Epithelial cell of esophagus (primary cell): ENCODE data around the gene NFIA.
A peak's percentile ranks its signal among the peaks of the same experiment; 100 is the strongest.

Source experiments
- DNase-seq: peaks from one replicate; pipeline ENCODE4 v3.0.0; 2010; ENCODE audit warnings: low read depth
- H3K4me3 ChIP-seq: 2 replicates; pipeline ENCODE4 v1.5.1; 2011; ENCODE audit warnings: mild to moderate bottlenecking, low read length, control low read depth
- TF ChIP-seq, protein P1 (sequence below): IDR thresholded peaks from 2 replicates; pipeline ENCODE4 v1.5.1; 2011; ENCODE audit warnings: low read depth, mild to moderate bottlenecking, low read length, control low read depth, inconsistent platforms; ENCODE audit not compliant: insufficient read depth; ENCODE audit errors: missing control alignments

NFIA gene

DNA sequence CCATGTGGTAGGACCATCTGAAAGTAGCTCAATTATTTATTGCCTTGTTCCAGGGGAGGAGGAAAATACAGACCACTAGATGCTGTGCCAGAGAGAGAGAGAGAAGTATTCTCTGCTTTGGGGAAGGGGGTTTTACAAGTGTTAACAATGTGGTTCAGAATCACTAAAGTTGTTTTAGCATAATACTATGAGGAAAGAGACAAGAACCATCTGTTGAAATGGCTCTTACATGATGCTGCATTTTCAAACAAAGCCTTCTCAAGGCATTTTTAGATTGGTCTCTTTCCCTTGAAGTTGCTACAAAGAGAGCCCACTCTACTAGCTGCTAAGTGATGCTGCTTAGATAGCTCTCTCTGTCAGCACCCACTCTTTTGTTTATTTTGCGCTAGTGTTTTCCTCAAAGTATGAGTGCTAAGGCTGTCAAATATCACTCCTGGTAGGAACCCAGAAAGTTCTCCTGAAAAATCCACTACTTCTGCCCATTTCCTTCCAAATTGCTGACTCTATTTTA, 255.1 kb downstream of the NFIA start:
- no peak for DNase-seq
- TF ChIP-seq, protein P1, sequence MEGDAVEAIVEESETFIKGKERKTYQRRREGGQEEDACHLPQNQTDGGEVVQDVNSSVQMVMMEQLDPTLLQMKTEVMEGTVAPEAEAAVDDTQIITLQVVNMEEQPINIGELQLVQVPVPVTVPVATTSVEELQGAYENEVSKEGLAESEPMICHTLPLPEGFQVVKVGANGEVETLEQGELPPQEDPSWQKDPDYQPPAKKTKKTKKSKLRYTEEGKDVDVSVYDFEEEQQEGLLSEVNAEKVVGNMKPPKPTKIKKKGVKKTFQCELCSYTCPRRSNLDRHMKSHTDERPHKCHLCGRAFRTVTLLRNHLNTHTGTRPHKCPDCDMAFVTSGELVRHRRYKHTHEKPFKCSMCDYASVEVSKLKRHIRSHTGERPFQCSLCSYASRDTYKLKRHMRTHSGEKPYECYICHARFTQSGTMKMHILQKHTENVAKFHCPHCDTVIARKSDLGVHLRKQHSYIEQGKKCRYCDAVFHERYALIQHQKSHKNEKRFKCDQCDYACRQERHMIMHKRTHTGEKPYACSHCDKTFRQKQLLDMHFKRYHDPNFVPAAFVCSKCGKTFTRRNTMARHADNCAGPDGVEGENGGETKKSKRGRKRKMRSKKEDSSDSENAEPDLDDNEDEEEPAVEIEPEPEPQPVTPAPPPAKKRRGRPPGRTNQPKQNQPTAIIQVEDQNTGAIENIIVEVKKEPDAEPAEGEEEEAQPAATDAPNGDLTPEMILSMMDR = no peak
- H3K4me3 ChIP-seq = no peak overlapping the region

DNA sequence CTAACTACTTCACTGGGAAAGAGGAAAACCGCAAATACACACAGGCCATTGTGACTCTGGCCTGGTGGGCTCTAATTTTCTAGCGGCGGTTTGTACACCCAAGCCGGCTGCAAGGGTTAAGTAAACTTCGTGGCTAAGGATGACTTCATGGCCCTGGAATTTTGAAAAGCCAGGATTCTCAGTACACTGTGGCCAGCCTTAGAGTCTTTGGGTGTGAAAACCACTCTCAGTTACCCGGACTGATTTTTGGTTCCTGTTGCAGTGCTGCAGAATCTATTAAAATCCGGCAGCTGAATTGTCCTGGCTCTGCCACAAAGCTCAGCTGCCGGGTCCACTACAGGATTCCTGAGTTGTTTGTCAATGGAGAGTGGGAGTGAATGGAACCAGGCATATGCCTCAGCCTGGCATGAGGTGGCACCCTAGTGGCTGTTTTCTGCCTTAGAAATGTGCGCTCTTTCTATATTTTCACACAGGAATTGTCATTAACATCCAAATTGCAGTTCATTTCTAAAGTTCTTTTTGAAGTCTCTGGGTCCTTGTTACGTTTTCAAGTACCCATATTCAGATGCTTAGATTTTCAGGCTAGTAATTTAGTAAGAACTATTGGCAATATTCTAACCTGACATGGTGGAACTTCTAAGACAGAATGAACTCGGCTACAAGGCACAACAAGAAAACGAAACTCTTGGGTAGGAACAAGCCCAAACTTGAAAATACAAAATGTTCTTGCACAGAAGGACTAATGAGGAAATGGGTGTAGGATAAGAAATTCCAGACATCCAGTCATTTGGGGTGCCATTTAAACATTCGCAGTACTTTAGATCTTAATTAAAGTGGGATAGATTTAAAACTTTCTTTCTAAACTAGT, 255.9 kb downstream of the NFIA start:
- DNase-seq = peak; percentile 92
- peak overlapping the region; percentile 38 for H3K4me3 ChIP-seq
- TF ChIP-seq, protein P1 = peak; percentile 86

DNA sequence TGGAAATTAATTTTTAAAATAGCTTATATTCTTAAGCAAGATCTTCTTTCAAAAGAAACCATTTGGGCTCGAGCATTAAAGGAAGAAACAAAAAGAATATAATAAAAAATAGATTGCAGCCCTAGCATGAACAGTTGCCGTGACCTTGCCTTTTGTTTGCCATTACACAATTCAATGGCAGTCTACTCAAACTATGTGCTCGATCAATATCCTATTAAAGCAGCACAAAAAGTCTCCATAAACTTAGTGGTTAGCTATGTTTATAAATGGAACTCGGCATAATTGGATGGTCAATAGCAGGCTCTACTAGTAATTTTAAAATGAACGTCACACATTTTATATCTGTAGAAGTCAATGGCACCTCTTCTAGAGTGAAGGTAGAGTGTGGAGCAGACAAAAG, 256.5 kb downstream of the NFIA start:
- no peak overlapping the region for H3K4me3 ChIP-seq
- TF ChIP-seq, protein P1 = no peak

DNA sequence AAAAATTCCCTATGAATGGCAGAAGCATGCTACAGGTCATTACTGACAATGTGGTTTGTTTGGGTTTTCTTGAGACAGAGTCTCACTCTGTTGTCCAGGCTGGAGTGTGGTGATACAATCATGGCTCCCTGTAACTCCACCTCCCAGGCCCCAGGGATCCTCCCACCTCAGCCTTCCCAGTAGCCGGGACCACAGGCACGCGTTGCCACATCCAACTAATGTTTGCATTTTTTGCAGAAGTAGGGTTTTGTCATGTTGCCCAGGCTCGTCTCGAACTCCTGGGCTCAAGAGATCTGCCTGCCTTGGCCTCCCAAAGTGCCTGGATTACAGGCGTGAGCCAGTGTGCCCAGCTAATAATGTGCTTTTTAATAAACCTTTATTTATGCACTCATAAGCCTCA, 259.1 kb downstream of the NFIA start:
- TF ChIP-seq, protein P1 = no peak
- H3K4me3 ChIP-seq = no peak overlapping the region
- DNase-seq = no peak

More for the DNA sequence above, 256.5 kb downstream of the NFIA start:
- DNase-seq = no peak

DNA sequence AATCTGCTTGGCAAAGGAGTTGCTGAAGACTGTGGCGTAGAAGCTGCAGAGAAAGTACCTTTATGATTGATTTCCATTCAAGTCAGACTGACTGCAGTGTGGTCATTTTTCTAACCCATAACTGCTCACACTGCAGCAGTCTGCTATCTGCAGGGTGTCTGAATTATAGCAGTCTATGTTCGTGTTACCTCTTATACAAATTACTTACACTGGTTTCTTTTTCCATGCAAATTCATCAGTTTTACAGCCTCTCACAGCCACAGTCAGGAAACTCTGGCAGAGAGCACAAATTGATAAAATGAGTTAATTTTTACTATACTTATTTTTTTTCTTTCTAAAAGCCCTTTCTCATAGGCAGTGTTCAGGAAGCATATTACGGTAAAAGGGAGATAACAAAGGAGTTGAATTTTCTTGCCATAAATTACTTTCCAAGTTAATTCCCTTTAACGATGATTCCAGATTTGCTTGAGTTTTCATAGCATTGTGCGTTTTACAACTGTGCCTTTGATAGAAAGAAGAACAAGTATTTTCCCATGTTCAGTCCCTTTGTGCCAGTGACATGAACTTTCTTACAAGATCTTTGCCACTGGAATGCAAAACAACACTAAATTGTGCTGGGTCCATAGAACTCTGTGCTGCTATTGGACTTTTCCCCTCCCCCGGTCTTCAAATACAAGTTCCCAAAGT, 261.5 kb downstream of the NFIA start:
- TF ChIP-seq, protein P1 = no peak
- H3K4me3 ChIP-seq = no peak overlapping the region

DNA sequence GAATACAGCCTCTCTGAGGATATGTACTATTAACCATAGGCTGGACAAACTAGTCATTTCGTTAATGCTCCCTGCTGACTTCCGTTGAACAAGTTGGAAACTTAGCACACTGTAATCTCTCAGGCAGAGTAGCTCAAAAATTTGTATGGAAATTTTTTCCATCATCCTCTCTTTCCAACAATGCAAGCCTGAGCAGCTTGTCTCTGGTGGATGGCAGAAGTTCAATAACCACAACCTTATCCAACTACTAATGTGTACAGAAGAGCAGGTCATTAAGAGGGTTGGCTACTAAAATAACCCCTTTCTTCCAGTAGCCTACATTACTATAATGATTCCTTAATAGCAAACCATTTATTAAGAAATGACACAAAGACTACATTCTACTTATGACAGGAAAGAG, 262.3 kb downstream of the NFIA start:
- no peak overlapping the region for H3K4me3 ChIP-seq
- TF ChIP-seq, protein P1 = no peak
- no peak for DNase-seq

More for the DNA sequence above, 261.5 kb downstream of the NFIA start:
- DNase-seq = no peak
